Measurements from ENCODE around the gene CMTM8. TPM values are rescaled to one million over a fixed set of nuclear protein-coding genes. Genes with fewer than 3 reads are reported as not detected.
"Not testable (repeated sequence)": the region's sequence is repeated elsewhere in the genome, so short reads cannot be mapped to it uniquely, and the experiment has no call there.

The CMTM8 gene, protein sequence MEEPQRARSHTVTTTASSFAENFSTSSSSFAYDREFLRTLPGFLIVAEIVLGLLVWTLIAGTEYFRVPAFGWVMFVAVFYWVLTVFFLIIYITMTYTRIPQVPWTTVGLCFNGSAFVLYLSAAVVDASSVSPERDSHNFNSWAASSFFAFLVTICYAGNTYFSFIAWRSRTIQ
- 10 to 100 TPM in 1 of 3 donors, 1 to 10 TPM in 2; 9.1 to 11.9 (median 9.2) TPM for polyA plus RNA-seq (ENCODE audit: insufficient read length in 3 of 3)

DNA sequence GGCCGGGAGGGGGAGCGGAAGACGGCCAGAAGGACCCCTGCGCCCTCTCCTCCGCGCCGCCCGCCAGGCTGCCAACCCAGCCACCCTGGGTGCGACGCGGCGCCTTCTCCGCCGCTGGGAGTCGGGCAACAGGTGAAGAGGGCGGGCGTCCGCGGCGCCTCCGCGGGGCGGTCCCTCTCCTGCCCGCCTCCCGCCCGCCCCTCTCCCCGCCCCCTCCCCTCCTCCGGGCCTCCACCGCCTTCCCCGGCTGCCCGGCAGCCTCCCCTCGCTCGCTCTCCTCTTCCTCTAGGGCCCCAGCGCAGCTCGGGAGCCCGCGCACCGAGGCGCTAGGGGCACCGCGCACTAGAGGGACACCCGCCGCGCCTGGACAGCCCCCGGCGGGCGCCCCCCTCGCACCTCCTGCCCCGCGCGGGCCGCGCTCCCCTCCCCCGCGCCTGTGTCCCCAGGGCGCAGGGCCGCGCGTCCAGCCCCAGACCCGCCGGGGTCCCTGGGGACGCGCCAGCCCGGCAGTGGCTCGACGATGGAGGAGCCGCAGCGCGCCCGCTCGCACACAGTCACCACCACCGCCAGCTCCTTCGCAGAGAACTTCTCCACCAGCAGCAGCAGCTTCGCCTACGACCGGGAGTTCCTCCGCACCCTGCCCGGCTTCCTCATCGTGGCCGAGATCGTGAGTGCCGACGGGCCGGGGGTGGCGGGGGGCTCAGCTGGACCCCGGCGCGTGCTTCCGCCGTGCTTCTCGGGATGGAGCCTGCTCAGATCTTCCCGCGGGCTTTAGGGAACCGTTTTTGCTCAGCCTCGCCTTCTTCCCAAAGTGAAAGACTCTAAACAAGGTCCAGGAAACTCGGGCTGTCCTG, at the start of gene CMTM8:
CMTM8 (plus strand) TSS at position 228 of the 854 bp plus-strand sequence; CDS start at position 521, 293 bp downstream.
- peak in 2 of 3 donors; percentile 49 to 55 for DNase-seq (ENCODE audit: low read depth in 3 of 3, low spot score in 2 of 3)

DNA sequence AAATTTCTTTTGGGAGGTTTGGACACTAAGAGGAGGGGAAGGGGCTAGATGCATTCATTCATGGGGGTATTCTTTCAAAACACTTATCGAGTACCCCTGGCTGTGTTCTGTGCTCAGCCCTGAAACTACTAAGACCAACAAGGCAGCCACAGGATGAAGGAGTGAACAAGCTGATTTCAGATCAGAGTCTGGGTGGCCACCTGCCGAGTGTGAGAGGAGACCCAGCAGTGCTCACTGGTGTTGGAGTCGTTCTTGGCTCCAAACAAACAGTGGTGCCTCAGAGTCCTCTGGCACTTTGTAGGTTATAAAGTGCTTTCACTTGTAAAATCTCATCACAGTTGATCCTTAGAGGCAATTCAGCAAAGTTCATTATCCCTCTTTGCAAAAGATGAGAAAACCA, 48.8 kb upstream of the CMTM8 start:
- DNase-seq (ENCODE audit: low read depth in 3 of 3, low spot score in 2 of 3): no peak

DNA sequence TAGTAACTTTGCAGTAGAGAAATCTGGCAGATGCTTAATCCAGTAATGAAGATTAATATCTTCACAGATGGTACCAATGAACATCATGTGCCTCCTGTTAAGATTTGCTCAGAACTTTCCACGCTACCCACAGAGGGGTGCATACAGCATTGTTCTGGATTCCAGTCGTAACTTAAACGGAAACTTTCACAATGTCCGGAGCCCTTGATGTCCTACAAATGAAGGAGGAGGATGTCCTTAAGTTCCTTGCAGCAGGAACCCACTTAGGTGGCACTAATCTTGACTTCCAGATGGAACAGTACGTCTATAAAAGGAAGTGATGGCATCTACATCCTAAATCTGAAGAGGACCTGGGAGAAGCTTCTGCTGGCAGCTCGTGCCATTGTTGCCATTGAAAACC, 47.9 kb upstream of the CMTM8 start:
- not testable (repeated sequence) for DNase-seq (ENCODE audit: low read depth in 3 of 3, low spot score in 2 of 3)

DNA sequence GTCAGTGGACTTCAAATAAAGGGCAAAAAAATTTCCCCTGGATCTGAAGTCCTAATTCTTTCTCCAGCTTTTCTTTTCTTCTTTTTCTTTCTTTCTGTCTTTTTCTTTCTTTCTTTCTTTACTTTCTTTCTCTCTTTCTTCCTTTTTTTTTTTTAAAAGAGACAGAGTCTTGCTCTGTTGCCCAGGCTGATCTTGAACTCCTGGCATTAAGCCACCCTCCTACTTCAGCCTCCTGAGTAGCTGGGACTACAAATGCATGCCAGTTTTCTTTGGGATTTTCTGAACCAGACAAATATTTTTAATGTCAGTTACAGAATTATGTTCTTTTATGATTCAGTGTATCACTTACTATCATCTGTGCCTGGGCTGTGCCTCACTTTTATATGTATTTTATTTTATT, 45.4 kb upstream of the CMTM8 start:
- no peak for DNase-seq (ENCODE audit: low read depth in 3 of 3, low spot score in 2 of 3)

DNA sequence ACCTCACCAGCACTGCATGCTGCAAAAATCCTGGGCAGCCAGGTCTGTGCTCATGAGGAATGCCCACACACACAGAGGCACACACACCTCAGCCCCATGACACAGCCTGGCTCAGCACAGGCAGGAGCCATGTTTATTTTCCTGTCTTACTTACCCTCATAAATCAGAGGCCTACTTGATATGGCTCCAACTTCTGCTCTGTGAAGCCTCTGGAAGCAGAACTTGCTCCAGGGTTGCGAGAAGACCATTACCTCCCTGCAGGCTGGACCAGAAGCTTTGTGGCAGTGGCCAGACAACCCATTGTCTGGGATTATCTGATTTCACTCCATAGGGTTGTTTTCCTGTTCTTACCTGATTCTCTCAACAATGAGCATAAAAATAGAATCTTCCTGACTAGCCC, 43.8 kb upstream of the CMTM8 start:
- no peak for DNase-seq (ENCODE audit: low read depth in 3 of 3, low spot score in 2 of 3)

DNA sequence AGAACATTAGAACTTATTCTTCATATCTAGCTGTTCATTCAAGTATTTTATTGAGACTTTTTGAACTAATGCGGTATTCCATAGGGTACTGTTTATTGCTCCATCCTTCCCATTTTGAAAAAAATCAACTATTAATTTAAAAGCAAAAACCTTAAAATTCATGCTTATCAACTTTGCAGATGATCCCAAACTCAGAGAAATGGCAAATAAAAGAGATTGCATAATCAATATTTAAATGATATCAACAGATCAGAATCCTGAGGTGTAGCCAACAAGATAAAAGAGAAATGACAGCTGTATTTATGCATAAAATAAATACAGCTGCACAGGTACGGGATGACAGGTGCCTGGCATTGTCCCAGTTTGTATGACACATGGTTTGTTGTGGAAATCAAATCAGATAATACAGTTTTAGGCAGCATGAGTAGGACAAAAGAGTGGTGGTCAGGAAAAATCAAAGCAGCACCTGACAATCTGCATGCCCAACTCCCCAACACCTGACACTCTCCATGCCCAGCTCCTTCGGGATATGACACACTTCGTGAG, 42.4 kb upstream of the CMTM8 start:
- no peak for DNase-seq (ENCODE audit: low read depth in 3 of 3, low spot score in 2 of 3)

DNA sequence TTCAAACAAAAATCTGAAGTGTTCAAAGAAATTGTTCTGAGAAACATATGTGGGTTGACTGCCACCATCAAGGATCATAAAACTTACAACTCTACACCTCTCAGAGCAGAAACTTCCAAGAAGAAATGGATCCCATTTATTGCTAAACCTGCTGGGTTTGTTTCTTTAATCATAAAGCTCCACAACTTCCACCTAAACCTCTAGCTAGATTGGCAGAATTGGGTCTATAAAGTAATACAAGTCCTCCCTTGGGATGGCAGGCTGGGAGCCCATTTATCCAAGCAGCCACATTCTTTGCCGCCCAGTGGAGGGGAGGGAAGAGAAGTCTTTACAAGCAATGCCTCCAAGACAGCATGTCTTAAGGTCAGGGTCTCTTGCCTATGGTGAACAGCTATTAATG, 40.5 kb upstream of the CMTM8 start:
- no peak for DNase-seq (ENCODE audit: low read depth in 3 of 3, low spot score in 2 of 3)

DNA sequence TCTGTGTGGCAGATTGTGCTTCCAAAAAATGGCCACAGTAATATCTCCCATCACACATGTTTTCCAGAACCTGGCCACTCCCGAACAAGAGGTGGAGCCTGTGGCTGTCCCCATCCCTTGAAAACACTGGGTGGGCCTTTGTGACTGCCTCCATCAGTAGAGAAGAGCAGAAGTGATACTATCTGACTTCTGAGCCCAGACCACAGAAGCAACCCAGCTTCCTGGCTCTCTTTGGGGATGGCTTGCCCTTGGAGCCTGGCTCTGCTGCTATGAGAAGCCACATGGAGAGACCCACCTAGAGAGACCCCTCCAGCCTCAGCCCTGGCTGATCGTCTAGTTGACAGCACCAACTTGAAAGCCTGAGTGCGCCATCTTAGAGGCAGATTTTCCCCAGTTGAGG, 39.8 kb upstream of the CMTM8 start:
- no peak for DNase-seq (ENCODE audit: low read depth in 3 of 3, low spot score in 2 of 3)

DNA sequence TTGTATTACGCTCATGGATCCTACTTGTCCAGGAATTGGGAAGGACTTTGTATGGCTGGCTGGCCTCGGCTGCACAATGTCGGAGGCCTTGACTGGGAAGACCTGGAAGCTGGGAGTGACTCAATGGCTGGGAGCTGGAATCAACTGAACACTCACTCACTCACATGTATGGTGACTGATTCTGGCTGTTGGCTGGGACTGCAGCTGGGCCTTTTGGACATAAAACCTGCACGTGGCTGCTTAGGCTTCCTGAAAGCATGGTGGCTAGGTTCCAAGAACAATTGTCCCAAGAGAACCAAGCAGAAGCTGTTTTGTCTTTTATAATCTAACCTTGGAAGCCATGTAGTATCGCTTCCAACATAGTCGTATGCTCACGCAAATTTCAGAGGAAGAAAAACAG, 38.0 kb upstream of the CMTM8 start:
- no peak for DNase-seq (ENCODE audit: low read depth in 3 of 3, low spot score in 2 of 3)

DNA sequence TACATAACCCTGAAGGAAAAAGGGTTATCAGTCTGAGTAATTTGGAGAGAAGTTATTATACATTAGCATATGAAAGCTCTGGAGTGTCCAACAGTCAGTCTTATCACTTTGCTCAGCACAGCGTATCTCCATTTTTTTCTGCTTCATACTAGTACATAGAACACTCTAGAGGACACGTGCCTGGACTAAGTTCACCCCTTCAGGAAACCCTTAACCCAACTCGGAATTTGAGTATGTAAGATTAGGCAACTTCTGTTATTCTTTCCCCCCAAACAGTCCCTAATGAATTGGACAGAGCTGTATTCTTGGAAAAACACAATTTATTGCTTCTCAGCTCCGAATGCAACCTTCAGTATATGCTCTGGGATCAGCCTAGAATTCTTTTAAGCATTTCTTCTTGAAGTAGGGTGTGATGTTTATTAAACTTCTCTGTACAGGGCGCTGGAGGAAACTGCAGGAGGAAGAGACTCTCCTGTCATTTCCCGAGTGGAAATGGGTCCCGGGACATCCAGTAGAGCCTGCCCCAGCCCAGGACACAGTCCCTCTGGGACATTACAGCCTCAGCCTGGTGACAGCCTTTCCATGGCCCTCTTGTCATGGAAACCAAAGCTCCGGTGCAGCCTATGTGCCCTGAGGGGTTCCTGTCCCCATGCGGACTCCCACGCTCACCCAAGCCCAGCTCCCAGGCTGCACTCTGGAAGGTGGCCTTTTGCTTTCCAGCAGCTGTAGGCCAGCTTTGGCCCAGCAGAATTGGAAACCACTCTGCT, 37.3 kb upstream of the CMTM8 start:
- no peak for DNase-seq (ENCODE audit: low read depth in 3 of 3, low spot score in 2 of 3)

DNA sequence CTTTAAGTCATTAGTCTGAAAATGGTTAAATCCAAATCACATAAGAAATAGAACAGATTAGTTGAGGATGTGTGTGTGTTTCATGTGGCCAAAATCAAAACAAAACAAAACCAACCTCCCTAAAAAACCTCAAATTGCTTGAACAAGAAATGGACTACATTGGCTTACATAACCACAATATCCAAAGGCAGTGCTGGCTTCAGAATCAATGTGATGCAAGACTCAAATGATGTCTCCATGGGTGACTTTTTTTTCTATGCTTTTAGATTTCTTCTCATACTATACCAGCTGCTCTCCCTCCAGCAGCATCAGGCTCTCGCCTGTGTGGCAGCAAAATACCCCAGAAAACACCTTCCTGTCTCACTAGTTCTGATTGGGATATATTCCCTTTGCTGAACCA, 36.0 kb upstream of the CMTM8 start:
- DNase-seq (ENCODE audit: low read depth in 3 of 3, low spot score in 2 of 3): no peak

DNA sequence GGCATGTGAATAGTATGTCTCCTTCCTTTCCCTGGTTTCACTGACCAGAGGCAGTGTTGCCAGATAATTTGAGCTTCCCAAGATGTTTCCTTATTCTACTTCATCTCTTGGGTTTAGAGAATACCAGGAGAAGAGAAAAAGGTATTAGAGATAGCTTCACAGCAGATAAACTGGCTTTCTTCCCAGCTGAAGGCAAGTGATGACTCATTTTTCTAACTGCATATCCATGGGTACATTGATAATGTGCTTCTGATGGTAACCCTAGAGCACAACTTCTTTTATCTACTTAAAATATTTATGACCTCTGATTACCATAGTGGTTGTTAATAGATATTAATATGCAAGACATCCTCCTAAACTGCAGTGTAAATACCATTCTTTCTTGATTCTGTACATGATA, 34.6 kb upstream of the CMTM8 start:
- DNase-seq (ENCODE audit: low read depth in 3 of 3, low spot score in 2 of 3): no peak

DNA sequence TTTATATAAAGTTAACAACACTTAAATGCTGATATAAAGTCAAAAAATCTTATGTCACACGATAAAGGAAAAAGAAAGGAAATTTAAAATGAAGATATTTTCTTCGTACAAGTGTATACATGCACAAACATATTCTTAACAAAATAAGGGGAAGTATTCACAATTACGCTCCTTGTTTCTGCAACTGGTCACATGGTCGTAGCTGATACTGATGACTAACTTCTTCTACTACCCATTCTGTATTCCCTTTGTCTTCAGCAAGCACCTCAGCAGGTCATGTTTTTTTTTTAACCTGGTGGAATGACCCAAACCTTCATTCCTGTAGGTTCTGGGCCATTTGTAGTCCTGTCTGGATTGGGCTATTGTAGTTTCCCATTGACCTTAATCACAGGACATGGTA, 30.0 kb upstream of the CMTM8 start:
- DNase-seq (ENCODE audit: low read depth in 3 of 3, low spot score in 2 of 3): no peak

DNA sequence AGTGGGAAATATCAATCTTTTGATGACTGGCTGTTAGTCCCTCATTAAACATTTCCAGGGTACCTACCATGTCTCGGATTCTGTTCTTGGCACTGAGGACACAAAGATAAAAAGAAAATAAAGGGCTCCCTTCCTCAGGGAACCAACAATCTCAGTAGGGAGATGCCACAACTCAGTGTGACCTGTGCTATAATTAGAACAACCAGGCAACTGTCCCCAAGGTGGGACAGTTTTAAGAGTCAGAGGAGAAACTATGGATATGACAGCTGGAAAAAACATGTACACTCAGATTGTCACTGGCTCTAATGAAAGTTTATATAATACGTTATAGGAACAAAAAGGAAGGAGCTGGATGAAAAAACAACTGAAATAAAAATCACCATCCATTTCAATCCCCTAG, 23.3 kb upstream of the CMTM8 start:
- no peak for DNase-seq (ENCODE audit: low read depth in 3 of 3, low spot score in 2 of 3)

DNA sequence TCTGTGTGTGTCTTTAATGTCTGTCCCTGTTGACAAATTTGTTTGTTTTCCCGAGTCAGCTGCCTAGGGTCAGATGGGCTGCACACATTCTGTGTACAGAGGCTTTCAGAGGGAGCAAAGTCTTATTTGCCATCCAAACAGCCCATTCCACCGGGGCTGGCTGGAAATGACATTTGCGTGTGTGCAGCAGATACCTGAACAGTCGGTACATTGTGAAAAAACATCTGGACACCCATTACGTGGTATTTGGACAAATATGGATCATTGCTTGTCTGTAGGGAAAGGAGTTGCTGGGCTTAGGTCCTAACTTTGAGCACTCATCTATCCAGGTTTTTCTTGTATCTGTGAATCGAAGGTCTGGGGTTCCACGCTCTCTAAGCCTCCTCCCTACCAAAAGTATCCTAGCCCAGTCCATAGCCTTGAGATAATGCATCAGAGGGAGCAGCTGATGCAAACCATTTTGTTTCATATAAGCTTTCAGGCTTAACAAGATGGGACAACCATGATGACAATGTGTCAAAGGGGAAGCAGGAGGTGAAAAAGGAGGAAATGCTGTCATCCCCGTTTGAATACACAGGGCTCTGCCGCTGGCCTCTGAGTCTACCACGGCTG, 22.2 kb upstream of the CMTM8 start:
- no peak for DNase-seq (ENCODE audit: low read depth in 3 of 3, low spot score in 2 of 3)

DNA sequence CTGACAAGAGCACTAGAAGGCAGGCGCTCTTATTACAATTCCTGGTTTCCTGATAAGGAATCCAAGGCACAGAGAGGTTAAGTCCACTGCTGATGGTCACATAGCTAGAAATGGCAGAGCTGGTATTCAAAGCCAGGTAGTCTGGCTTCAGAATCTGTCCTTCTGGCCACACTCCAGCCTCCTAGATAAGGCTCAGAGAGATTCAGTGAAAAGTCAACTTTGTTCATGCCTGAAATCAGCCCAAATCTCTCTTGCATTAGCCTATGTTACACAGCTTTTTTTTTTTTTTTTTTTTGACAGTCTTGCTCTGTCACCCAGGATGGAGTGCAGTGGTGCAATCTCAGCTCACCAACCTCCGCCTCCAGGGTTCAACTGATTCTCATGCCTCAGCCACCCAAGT, 21.1 kb upstream of the CMTM8 start:
- no peak for DNase-seq (ENCODE audit: low read depth in 3 of 3, low spot score in 2 of 3)

DNA sequence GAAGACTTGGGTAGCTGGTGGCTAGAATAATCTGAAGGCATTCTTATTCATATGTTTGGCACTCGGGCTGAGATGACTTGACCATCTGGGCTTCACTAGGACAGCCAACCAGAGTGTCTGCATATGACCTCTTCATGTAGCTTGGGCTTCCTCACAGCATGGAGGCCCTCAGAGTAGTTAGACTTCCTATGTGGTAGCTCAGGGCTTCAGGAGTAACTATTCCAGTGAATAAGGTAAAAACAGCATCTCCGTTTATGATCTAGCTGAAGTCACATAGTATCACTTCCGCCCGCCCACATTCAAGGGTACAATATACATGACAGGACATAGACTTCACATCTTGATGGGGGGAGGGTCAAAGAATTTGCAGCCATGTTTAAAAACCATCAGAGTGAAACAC, 18.9 kb upstream of the CMTM8 start:
- no peak for DNase-seq (ENCODE audit: low read depth in 3 of 3, low spot score in 2 of 3)

DNA sequence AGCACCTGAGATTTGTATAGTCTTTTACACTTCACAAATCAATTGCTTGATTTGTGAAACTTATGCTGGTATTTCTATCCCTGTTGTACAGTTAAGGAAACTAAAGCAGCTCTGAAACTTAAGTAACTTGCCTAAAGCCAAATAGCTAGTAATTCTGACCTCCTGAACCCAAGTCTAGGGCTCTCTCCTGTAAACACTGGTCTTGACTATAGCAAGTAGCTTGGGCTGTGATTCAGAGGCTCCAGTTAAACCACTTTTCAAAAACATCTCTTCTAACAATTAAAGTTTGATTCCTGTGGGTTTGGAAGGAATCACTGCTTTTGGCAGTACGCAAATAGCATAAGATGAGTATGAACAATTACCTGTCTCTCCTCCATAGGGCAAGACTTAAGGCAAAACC, 18.5 kb upstream of the CMTM8 start:
- no peak for DNase-seq (ENCODE audit: low read depth in 3 of 3, low spot score in 2 of 3)

DNA sequence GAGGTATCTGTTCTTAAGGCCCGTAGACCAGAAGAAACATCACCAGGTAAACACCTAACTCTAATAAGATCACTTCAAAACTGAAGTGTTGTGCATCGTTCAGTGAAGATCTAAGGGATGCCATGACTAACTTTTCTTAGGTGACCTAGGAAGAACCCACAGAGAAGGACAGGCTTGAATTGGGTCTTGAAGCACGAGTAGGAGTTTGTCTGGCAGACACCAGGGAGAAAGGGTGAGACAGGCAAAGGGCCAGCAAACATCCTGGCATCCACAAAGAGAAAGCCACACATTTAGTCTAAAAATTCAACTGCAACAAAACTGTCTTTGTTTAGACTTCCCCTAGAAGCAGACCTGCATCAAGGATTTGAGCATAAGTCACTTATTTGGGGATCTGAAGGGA, 15.5 kb upstream of the CMTM8 start:
- no peak for DNase-seq (ENCODE audit: low read depth in 3 of 3, low spot score in 2 of 3)

DNA sequence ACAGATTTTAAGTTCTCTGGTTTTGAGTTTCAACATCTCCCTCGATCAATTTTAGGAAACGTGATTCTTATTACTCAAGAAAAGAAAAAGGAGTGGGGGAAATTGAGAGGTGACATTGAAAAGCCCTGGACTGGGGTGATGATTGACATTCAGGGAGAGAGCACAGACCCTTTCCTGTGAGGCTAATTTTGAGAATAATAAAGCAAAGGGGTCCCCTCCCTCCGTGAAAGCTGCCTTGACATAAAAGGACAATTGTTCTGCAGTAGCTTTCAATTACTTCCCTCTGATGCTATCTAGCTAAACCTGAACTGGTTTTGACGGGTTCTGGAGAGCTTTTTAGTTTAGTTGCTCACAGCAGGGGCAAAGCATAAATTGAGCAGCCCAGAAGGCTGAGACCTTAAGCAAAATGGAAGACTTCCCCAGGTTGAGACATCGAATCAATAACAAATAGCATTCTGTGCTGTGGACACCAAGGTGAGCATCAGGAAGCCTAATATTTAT, 14.4 kb upstream of the CMTM8 start:
- no peak for DNase-seq (ENCODE audit: low read depth in 3 of 3, low spot score in 2 of 3)

Data from right renal cortex interstitium (tissue), 3 donors.